ENCODE data around the gene SEC22B. TPM values are rescaled to one million over a fixed set of nuclear protein-coding genes. Genes with fewer than 3 reads are reported as not detected.

The SEC22B gene
- total RNA-seq, 3 donors from 2014 or later = 25.0 to 29.2 (median 28.3) TPM

Other genes with a start within 250 kb of the SEC22B start
- gene NOTCH2, start 106.9 kb downstream of the SEC22B start, total RNA-seq = 10 to 100 TPM; 57.7 to 99.3 (median 60.8) TPM
- gene NBPF8, start 238.5 kb upstream of the SEC22B start, total RNA-seq = 10 to 100 TPM in 1 of 3 donors, 1 to 10 TPM in 2; 3.1 to 11.6 (median 3.8) TPM